GM18519 (cell line): ENCODE measurements around the gene TMEM150B.
"Not testable (repeated sequence)": the region's sequence is repeated elsewhere in the genome, so short reads cannot be mapped to it uniquely, and the experiment has no call there.

Experiments
- ATAC-seq: cut with Tn5 transposase; IDR thresholded peaks from one replicate; pipeline ENCODE4 v1.9.1; 2021; ENCODE audit warnings: mild to moderate bottlenecking, moderate library complexity; ENCODE audit not compliant: unreplicated experiment, low FRiP score

Gene TMEM150B

DNA sequence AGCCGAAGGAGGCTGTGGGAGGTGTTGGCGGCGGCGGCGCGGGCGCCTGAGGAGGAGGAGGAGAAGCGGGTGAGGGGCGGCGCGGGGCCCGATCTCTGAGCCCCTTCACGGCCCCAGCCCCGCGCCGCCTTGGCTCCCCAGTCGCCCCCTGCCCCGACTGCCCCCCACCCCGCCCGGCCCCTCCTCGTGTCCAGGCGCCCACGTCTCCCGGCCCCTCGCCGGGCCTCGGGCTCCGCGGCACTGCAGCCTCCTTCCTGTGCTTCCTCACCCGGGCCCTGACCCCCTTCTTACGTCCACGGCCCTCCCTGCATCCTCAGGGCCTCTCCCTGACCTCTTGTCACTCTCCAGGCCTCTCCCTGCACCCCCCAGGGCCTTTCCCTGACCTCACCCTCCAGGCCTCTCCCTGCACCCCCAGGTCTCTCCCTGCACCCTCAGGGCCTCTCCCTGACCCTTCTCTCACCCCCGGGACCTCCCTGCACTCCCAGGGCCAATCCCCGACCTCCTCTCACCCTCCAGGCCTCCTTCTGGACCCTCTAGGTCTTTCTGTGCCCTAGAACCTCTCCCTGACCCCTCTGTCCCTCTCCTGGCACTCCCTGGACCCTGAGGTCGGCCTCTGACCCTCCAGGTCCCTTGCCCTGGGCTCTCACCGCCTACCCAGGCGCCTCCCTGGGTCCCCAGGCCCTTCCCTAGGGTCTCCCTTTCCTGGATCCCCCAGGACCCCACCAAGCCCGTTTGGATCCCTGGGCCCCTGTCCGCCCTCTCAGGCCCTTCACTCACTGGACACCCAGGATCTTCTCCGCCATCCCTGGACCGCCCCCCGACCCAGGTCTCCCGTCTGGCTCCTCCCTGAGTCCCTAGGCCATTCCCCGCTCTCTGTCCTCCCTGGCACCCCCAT, 15.0 kb upstream of the TMEM150B start:
- no peak for ATAC-seq

DNA sequence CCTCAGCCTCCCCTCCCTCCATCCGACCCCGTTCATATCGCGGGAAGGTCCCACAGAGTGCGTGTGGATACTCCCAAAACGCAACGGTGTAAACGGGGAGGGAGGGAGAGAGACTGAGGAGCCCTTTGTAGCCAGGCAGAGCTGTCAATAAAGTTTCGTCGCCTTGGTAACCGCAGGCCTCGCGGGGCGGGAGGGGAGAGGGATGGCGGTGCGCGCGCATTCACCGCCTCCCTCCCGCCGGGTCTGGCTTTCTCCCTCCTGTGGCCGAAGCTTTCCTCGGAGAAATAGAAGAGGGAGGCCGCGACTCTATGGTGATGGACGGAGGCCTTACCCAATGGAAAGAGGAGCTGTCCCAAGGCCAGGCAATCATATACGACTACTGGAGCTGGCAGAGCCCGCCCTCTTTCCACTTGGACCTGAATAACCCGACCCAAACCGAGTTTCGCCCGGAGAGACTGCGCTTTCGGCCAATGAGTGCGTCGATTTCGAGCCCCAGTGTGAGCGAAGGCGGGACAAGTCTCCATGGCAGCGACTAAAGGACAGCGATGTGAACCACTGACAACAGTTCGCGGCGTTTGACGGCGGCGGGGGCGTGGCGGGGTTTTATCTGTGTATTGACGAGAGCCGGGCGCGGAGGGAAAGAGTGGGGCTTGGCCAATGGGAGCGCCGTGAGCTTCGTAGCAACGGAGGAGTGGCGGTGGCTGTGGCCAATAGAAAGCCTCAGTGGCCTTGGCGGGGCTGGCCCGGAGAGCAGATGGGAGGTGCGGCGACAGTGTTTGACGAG, 14.2 kb upstream of the TMEM150B start, which contains the start of gene KMT5C:
TSS of gene KMT5C (plus strand) at position 772 of the 784 bp plus-strand sequence. CDS start 2,061 bp downstream, outside the sequence.
- peak; percentile 69 for ATAC-seq

DNA sequence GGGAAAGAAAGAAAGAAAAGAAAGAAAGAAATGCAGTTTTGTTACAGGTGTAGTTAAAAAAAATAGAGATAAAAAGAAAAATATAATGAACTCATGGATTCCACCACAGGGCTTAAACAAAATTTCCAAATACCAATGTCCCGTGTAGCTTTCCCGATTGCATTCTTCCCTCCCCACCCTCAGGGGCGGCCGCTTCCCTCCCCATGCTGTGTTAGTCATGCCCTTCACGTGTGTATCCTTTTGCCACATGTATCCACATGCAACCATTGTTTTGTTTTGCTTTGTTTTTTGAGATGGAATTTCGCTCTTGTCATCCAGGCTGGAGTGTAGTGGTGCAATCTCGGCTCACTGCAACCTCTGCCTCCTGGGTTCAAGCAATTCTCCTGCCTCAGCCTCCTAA, 11.0 kb upstream of the TMEM150B start:
- ATAC-seq, result no peak

DNA sequence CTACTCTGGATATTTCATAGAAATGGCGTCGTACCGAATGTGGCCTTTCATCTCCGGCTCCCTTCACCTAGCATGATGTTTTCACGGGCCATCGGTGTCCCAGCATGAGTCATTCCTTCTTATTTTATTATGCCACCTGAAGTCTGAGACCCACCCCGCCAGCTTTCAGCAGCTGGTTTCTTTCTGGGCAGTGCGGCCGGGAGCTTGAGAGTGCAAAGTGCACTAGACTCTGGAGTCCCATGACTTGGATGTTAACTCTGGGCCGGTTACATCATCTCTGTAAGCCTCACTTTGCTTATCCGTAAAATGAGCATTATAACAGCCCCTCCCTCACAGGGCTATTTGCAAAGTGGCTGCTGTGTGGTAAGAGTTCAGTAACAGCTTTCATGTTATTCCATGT, 8.7 kb upstream of the TMEM150B start:
- no peak for ATAC-seq

DNA sequence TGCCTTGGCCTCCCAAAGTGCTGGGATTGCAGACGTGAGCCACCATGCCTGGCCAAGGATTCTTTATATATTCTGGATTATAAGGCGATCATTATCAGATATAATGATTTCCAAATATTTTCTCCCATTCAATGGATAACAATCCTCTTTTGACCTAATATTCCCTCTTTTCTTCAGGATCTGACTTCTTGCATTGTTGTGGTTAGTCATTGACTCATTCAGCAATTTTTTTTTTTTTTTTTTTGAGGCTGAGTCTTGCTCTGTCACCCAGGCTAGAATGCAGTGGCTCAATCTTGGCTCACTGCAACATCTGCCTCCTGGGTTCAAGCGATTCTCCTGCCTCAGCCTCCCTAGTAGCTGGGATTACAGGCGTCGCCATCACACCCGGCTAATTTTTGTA, 4.7 kb upstream of the TMEM150B start:
- ATAC-seq, result not testable (repeated sequence)

DNA sequence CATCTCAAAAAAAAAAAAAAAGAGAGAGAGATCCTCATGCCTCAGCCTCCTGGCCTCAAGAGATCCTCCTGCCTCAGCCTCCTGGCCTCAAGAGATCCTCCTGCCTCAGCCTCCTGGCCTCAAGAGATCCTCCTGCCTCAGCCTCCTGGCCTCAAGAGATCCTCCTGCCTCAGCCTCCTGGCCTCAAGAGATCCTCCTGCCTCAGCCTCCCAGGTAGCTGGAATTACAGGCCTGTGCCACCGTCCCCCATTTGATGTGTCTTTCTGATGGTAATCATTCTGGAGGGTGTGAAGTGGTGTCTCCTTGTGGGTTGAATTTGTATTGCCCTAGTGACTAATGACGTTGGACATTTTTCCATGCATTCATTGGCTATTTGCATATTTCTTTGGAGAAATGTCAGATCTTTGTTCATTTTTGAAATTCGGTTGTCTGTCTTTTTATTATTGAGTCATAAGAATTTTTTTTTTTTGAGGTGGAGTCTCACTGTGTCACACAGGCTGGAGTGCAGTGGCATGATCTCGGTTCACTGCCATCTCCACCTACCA, 3.7 kb upstream of the TMEM150B start:
- ATAC-seq, result not testable (repeated sequence)

DNA sequence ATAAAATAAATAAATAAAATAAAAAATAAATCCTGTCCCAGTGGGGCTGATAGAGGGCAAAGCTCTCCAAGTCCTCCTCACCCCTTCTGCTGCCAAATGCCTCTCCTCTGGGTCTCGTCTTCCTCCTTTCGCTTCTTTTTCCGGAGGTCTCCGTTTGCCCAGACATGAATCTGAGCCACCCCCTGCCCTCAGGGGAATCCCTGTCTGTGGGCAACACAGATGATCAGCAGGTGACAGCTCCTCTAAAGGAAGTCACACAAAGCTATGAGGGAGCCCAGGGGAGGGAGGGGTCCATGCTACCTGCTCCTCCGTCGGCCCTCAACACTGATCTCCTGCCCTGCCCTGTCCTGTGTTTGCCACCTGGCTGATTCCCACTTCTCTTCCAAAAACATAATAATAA, 479 bp downstream of the TMEM150B start:
- ATAC-seq, result no peak

DNA sequence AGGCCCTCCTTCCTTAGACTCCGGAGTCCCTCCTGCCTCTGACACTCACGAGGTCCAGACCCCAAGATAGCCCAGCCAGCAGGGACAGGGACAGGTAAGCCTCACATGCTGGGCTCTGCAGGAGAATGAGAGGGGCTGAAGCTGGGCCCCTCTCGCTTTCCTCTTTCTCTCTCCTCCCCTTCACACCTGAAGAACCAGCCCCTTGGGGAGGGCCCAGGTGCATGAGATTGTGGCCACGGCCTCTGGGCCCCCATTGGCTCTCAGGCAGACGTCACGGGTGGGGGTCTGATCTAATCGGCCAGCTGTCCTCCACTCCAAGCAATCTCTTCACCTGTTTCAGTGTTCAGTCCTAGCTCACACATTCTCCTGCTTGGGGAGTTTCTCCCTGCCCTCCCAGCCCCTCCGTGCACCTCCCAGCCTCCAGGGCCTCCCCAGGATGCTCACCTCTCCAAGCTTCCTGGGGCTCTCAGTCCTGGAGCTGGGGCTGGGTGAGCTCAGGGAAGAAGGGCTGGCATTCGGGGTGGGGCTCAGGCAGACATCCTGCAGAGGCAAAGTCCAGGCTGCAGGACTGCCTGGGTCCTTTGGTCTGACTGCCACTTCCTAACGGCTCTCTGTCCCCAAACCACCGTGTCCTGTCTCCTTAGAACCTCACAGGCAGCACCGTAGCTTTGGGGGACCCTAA, 2.8 kb downstream of the TMEM150B start:
- ATAC-seq, result no peak

DNA sequence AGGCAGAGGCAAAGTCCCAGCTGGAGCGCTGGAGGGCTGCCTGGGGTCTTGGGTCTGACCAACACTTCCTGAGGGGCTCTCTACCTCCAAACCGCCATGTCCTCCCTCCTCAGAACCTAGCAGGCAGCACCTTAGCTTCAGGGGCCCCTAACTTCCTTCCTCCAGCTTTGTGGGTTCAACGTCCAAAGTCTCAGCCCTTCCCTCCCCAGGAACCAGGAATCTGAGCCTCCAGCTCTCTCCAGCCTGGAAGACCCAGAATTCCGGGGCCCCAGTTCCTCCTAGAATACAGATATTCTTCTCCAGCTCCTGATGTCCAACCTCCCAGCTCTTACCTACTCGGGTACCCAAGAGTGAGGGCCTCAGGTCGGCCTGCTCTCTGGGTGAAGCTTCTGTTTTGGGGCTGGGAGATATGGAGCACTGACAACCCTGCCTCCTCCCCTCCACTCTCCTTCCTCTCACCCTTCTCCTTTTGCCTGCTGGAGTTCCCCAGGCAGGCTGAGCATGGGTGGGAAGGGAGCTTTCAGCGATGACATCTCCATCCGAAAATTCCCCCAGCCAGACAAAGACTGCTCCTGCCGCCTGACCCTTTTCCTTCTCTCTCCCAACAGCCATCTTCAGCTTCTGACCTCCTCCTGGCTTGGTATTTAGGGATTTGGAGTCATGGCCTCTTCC, 3.5 kb downstream of the TMEM150B start:
- no peak for ATAC-seq

DNA sequence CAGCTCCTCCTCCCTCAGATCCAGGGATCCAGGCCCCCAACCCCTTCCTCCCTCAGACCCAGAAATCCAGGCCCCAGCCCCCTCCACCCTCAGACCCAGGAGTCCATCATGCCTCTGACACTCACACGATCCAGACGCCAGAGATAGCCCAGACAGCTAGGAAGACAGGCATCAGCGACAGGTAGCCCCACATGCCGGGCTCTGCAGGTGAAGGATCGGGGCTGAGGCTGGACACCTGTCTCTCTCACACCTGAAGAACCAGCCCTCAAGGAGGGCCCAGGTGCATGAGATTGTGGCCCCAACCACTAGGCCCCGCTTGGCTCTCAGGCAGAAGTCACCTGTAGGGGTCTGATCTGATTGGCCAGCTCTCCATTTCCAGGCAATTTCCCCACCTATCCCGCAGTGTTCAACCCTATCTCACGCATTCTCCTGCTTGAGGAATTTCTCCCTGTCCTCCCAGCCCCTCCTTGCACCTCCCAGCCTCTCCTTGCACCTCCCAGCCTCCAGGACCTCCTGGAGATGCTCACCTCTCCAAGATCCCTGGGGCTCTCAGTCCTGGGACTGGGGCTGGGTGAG, 4.2 kb downstream of the TMEM150B start:
- no peak for ATAC-seq

DNA sequence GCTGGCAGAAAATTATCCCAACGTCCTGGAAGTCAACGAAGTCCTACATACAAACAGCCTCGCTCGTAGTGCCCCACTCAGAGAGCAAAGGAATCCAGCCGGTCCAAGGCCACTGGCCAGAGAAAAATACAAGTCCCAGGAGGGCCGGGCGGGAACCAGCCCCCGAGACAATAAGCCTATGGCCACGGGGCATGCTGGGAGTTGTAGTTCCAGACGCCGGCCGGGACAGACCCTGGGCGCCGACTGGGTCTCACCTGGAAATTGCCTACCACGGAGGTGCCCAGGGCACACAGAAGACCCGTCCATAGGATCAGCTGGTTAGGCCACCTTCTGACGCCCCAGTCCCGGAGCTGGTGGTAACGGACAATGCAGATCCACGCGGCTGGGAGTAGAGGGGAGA, 5.4 kb downstream of the TMEM150B start:
- ATAC-seq, result no peak

DNA sequence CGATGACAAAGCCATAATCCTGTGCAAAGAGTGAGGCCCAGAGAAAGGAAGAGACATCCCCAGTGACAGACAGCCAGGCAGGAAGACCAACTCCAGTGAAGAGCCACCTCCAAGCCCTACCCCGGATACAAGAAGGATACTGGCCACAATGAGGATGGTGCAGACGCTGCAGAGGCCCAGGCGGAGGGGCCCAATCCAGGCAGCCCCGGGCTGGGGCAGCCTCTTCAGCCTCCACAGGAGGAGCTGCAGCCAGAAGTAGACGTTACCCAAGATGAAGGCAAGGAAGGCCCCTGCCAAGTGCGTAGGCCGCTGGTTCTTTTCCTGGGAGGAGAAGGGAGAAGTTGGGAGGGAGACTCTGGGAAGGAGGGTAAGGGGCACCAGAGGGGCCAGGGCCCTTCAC, 8.5 kb downstream of the TMEM150B start:
- ATAC-seq, result no peak

DNA sequence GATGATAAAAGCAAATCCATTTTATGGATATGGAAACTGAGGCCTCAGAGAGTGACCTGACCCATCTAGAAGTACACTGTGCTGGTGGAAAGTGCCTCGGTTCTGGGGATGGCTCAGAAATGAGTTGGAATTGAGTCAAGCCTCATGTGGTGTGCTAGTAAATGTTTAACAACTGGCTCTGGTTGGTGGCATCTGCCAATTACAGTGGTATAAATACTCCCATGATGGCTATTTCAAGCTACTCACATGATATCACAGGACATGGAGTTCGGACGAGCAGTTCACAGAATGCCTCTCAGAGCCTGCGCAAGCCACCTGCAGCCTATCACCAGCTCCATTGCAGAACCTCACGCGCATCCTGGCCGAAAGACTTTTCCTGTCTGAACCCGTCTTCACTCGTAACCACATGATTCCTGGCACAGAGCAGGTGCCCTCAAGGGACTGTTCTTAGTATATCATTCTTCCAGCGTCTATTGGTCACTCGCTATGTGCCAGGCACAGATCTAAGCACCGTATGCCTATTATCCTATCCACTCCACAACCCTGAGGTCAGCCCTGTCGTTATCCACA, 9.1 kb downstream of the TMEM150B start:
- no peak for ATAC-seq

DNA sequence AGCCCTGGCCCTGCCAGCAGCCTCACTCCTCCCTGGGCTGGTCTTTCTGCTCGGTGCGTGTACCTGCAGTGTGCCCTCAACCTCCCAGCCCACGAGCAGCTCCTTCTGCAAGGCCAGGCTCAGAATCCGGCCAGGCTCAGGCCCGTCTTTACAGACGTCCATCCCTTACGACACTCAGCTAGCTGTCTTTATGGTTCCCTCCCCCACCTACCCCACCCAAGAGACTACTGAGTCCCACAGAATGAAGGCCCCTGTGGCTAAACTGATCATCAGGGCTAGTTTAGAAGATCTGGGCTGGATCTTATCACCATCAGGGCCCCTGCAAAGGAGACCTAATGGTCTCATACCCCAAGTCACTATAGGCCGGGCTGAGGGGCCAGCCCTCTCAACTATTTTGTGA, 10.7 kb downstream of the TMEM150B start:
- ATAC-seq, result no peak

DNA sequence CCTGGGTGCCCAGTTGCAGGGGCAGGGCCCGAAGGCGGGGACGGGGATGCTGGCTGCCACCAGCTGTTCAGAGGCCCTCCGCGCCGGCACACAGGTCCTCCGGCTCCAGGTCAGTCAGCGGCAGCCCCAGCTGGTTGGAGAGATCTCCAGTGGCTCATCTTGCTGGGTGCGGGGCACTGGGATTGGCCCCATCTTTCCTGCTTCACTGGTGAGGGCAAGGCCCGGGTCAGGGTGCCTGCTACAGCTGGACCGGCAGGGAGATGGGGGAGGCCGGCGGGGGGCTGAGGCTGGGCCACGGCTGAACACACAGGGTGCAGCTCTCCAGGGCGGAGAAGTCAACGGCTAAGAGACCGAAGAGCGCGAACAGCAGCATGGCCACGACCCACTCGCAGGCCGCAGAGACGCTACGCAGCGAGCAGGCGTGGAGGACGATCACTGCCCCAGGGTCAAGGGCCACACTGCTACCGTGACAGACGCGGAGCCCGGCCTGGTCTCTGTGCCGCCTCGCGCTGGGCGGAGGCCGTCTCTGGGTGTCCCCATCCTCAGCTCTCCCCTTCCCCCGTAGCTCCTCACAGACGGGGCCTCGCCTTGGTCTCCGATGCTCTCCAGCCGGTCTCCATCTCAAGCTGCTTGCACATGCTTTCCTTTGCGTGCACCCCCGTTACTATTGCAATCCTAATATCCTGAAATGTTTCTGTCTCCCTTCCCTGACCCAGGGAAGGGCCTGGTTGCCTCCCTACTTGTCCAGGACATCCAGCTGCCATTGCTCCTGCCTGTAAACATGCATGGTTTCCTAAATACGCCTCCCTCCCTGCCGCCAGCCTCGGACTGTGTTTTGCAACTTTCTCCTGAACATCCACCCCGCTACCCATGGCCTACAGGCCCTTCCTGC, 12.3 kb downstream of the TMEM150B start:
- ATAC-seq, result no peak

DNA sequence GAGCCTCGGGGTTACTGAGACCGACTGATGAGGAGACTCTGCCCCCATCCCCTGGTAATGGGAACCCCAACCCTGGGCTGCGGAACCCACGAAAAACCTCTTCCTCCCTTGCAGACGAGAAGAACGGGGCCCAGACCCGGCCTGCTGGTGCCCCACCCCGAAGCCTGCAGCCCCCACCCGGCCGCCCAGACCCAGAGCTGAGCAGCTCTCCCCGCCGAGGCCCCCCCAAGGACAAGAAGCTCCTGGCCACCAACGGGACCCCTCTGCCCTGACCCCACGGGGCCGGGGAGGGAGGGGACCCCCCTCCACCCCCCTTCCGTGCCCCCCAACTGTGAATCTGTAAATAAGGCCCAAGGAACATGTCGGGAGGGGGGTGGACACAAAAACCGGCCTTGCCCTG, 13.3 kb downstream of the TMEM150B start:
- ATAC-seq, result no peak

DNA sequence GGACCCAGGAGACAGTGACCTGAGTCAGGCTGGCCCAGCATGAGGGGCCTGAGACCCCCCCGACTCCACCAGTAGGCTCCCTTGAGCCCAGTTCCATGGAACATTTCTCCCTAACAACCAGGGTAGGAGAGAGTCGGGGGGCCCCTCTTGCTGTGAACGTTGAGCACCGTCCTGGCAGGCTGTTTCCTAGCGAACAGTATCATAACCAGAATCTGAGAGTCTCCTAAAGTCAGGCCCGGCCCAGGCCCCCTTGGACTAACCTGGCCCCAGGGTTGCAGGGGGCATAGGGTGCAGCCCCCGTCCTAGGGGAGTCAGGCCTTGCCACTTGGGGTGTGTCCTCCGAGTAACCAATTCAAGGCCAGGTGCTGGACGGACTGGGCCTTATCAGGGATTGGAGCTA, 13.7 kb downstream of the TMEM150B start:
- no peak for ATAC-seq

DNA sequence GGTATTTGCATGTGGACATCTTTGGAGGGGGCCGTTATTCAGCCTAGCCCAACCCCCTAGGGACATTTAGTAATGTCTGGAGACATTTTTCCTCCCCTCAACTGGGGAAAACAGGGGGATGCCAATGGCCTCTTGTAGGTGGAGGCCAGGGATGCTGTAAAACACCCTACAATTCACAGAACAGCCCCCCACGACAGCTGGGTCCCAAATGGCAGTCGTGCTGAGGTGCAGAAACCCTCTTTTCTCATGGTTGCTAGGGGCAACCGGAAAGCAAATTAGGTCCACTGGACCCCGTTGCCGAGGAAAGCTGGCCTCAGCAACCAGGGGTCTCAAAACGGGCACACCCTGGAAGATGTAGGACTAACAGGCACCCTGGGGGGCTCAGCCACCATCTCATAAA, 14.6 kb downstream of the TMEM150B start:
- no peak for ATAC-seq

DNA sequence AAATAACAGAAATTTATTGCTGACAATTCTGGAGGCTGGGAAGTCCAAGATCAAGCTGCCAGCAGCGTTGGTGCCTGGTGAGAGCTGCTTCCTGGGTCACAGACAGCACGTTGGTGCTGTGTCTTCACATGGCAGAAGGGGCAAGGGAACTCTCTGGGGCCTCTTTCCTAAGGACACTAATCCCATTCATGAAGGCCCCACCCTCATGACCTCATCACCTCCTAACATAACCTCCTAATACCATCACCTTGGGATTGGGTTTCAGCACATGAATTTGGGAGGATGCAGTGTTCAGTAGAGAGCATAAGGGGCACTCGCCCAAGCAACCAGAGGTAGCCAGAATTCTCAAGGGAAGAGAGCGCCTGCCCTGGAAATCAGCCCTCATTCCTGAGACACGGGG, 15.7 kb downstream of the TMEM150B start:
- no peak for ATAC-seq
